ENCODE measurements around the gene TSSC4. TPM values are rescaled to one million over a fixed set of nuclear protein-coding genes. Genes with fewer than 3 reads are reported as not detected.

Gene TSSC4
- total RNA-seq, 4 donors from 2014 or later: 37.5 to 62.3 (median 45.1) TPM

DNA sequence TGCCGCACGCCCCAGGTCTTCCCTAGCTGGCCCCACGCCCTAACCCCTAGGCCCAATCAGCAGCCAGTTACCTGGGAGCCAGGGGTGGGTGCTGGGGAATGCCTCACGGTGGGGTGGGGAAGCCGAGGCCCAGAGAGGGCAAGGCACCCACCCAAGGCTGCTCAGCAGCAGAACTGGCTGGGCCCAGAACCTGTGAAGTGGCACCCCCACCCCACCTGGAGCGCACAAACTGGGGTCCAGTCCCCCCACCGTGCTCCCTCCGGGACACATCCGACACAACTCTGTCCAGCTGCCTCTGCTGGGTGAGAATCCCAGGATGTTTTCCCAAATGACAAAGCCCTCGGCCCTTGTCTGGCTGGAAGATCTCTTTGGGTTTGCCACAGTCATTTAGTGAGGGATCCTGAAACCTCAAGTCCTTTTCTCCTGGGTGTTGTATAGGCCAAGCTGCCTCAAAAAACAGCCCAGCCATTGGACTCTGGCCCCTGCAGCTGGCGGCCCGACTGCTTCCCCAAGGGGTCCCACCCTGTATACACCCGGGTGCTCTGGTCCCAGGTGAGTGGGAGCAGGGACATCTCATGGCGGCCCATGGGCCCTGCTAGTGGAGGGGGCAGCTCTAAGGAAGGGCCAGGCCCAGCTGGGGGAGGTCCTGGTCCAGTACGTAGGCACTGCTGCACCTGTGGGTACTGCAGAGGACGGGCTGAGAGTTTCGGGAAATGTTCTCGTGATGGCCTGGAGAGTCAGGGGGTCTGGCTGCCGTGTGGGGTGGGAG lies 20.9 kb downstream of the TSSC4 start:
- WGBS, 2 donors: 72 to 90% methylated on average over 10 to 15 of the region's 19 CpGs
- Histone ChIP-seq H3K4me3 (replicated peaks in 1 of 3) (no peak overlapping the region), H3K27me3 (no peaks in the 10 kb centered on the region), H3K27ac (no peak overlapping the region), H3K4me1 (peaks cover 0 to 13% of the 10 kb centered on the region in 2 donors), H3K9me3 (no peaks in the 10 kb centered on the region), H3K36me3 (no peaks in the 10 kb centered on the region)
- DNase-seq: no peak
- intact Hi-C loops (cut with DNase I): loop anchor here (2.0 kb wide), 2 partner anchors 117 to 225 kb away; no protein-coding TSS in a partner anchor
- TF ChIP-seq POLR2A (IDR thresholded peaks at IDR 0.05): no peak
- TF ChIP-seq CTCF (IDR thresholded peaks at IDR 0.05): no peak

DNA sequence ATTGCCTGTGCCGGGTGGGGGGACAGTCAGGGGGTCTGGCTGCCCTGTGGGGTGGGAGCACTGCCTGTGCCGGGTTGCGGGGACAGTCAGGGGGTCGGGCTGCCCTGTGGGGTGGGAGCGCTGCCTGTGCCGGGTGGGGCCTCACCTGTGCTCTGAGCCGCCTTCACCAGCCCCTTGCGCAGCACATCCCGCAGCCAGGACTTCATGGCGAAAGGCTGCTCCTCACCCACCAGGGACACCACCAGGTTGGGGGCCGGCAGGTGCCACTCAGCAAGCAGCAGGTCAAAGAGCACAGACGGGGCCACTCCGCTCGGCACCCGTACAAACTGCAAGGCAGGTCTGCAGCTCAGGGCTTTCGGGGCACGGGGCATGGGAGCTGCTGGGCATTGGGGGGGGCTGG lies 21.4 kb downstream of the TSSC4 start:
- 77 to 81% methylated on average over 6 to 12 of the region's 17 CpGs for WGBS, 2 donors
- H3K9me3 ChIP-seq: no peaks in the 10 kb centered on the region
- no peaks in the 10 kb centered on the region for H3K36me3 ChIP-seq
- intact Hi-C loops (cut with DNase I): loop anchor here (2.0 kb wide), 2 partner anchors 117 to 225 kb away; no protein-coding TSS in a partner anchor
- no peaks in the 10 kb centered on the region for H3K27me3 ChIP-seq
- DNase-seq: no peak
- H3K4me3 ChIP-seq (replicated peaks in 1 of 3): no peak overlapping the region
- no peak overlapping the region for H3K27ac ChIP-seq
- peaks cover 0 to 15% of the 10 kb centered on the region in 2 donors for H3K4me1 ChIP-seq
- TF ChIP-seq POLR2A (IDR thresholded peaks at IDR 0.05): no peak
- no peak for TF ChIP-seq CTCF (IDR thresholded peaks at IDR 0.05)

- Histone ChIP-seq H3K27ac (no peak overlapping the region), H3K36me3 (no peaks in the 10 kb centered on the region), H3K4me1 (peaks cover 0 to 21% of the 10 kb centered on the region in 2 donors), H3K27me3 (no peaks in the 10 kb centered on the region), H3K4me3 (replicated peaks in 1 of 3) (no peak overlapping the region), H3K9me3 (no peaks in the 10 kb centered on the region)
- no peak for DNase-seq
- no peak for TF ChIP-seq CTCF (IDR thresholded peaks at IDR 0.05)
- TF ChIP-seq POLR2A (IDR thresholded peaks at IDR 0.05): no peak
- intact Hi-C loops (cut with DNase I): no loop called here
- 83 to 89% methylated on average over 6 to 11 of the region's 14 CpGs for WGBS, 2 donors
Observed at GRCh38 chr11:2422461-2423156, 22.1 kb downstream of the TSSC4 start.

- Histone ChIP-seq H3K9me3 (no peaks in the 10 kb centered on the region), H3K4me1 (peaks cover 0 to 23% of the 10 kb centered on the region in 2 donors), H3K36me3 (no peaks in the 10 kb centered on the region), H3K27ac (no peak overlapping the region), H3K27me3 (no peaks in the 10 kb centered on the region), H3K4me3 (replicated peaks in 1 of 3) (no peak overlapping the region)
- WGBS, 2 donors: 72 to 86% methylated on average over 9 to 22 of the region's 26 CpGs
- DNase-seq: no peak
- no peak for TF ChIP-seq POLR2A (IDR thresholded peaks at IDR 0.05)
- no peak for TF ChIP-seq CTCF (IDR thresholded peaks at IDR 0.05)
- intact Hi-C loops (cut with DNase I): no loop called here
Observed at GRCh38 chr11:2423157-2424025, 22.8 kb downstream of the TSSC4 start.
